Endothelial cell (in vitro differentiated cells): ENCODE measurements around the gene SEMA4G. TPM values are rescaled to one million over a fixed set of nuclear protein-coding genes. Genes with fewer than 3 reads are reported as not detected.

Source experiments
- DNase-seq: peaks from one replicate; pipeline ENCODE4 v3.0.0; 2021; ENCODE audit warnings: low spot score
- H3K27ac Mint-ChIP-seq: one replicate; pipeline ENCODE4 v1.8.0; 2021; ENCODE audit warnings: mixed read lengths, inconsistent platforms; ENCODE audit not compliant: unreplicated experiment
- H3K27me3 Mint-ChIP-seq: one replicate; pipeline ENCODE4 v1.8.0; 2021; ENCODE audit warnings: mild to moderate bottlenecking, moderate library complexity, mixed read lengths, inconsistent platforms; ENCODE audit not compliant: unreplicated experiment
- H3K36me3 Mint-ChIP-seq: one replicate; pipeline ENCODE4 v1.8.0; 2021; ENCODE audit warnings: mild to moderate bottlenecking, low read depth, mixed read lengths, inconsistent platforms; ENCODE audit not compliant: unreplicated experiment
- H3K4me1 Mint-ChIP-seq: one replicate; pipeline ENCODE4 v1.8.0; 2021; ENCODE audit warnings: mild to moderate bottlenecking, mixed read lengths, inconsistent platforms; ENCODE audit not compliant: unreplicated experiment
- H3K4me3 Mint-ChIP-seq: one replicate; pipeline ENCODE4 v1.8.0; 2021; ENCODE audit warnings: mild to moderate bottlenecking, mixed read lengths, inconsistent platforms; ENCODE audit not compliant: unreplicated experiment
- H3K9me3 Mint-ChIP-seq: one replicate; pipeline ENCODE4 v1.8.0; 2021; ENCODE audit warnings: mixed read lengths, inconsistent platforms; ENCODE audit not compliant: unreplicated experiment
- CTCF ChIP-seq: fragments of 200-600 bp; sonication (generic); IDR thresholded peaks from one replicate; pipeline ENCODE4 v1.5.0; 2021; ENCODE audit warnings: antibody characterized with exemption; ENCODE audit not compliant: unreplicated experiment
- microRNA-seq: library from miRNA; unstranded; fragments of <30 nt; microRNA quantifications from one replicate; pipeline ENCODE4, GENCODE V29; 2020; ENCODE audit not compliant: unreplicated experiment
- total RNA-seq: library from RNA; stranded (reverse); fragmentation: NEBNext Ultra II Directional; extraction: Animal tissue kit (Norgen Biotek cat#: 25700); gene quantifications from one replicate; pipeline ENCODE4 v1.2.1, GENCODE V29; 2021; ENCODE audit not compliant: unreplicated experiment

The SEMA4G gene
- total RNA-seq, 1 donor from 2014 or later: 8.0 TPM

GRCh38 chr10:101015582-101015973 is 46.3 kb downstream of the SEMA4G start:
- H3K27ac Mint-ChIP-seq: no peak overlapping the region
- H3K4me3 Mint-ChIP-seq: no peak overlapping the region
- no peak for TF ChIP-seq CTCF
- H3K9me3 Mint-ChIP-seq: no peaks in the 10 kb centered on the region
- H3K27me3 Mint-ChIP-seq: peaks cover 22% of the 10 kb centered on the region
- no peak for DNase-seq
- peaks cover 18% of the 10 kb centered on the region for H3K4me1 Mint-ChIP-seq
- H3K36me3 Mint-ChIP-seq: no peaks in the 10 kb centered on the region

- no peak for TF ChIP-seq CTCF
- no peak for DNase-seq
- no peaks in the 10 kb centered on the region for H3K36me3 Mint-ChIP-seq
- no peak overlapping the region for H3K27ac Mint-ChIP-seq
- H3K27me3 Mint-ChIP-seq: peaks cover 23% of the 10 kb centered on the region
- no peak overlapping the region for H3K4me3 Mint-ChIP-seq
- H3K4me1 Mint-ChIP-seq: peaks cover 18% of the 10 kb centered on the region
- no peaks in the 10 kb centered on the region for H3K9me3 Mint-ChIP-seq
Measured at GRCh38 chr10:101016814-101017213, 47.5 kb downstream of the SEMA4G start.

- H3K4me1 Mint-ChIP-seq: peaks cover 14% of the 10 kb centered on the region
- H3K4me3 Mint-ChIP-seq: peak overlapping the region; percentile 25
- peak; percentile 25 for DNase-seq
- no peaks in the 10 kb centered on the region for H3K36me3 Mint-ChIP-seq
- TF ChIP-seq CTCF: no peak
- peaks cover 23% of the 10 kb centered on the region for H3K27me3 Mint-ChIP-seq
- H3K27ac Mint-ChIP-seq: no peak overlapping the region
- no peaks in the 10 kb centered on the region for H3K9me3 Mint-ChIP-seq
Measured at GRCh38 chr10:101018118-101018599, 48.9 kb downstream of the SEMA4G start.

GRCh38 chr10:101018600-101019439 is 49.5 kb downstream of the SEMA4G start:
- no peaks in the 10 kb centered on the region for H3K36me3 Mint-ChIP-seq
- peak; percentile 66 for TF ChIP-seq CTCF
- H3K27ac Mint-ChIP-seq: no peak overlapping the region
- H3K27me3 Mint-ChIP-seq: peaks cover 23% of the 10 kb centered on the region
- peaks cover 10% of the 10 kb centered on the region for H3K4me1 Mint-ChIP-seq
- peak; percentile 98 for DNase-seq
- H3K9me3 Mint-ChIP-seq: no peaks in the 10 kb centered on the region
- H3K4me3 Mint-ChIP-seq: peak overlapping the region; percentile 25

Small RNAs within 50 kb of the gene (microRNA-seq; reads per million reads assigned to microRNA genes)
- not detected for gene MIR608

Other genes starting within 250 kb of the SEMA4G start
- gene PAX2, start 223.9 kb upstream of the SEMA4G start, total RNA-seq: 17.4 TPM
- gene SLF2, start 56.5 kb upstream of the SEMA4G start, total RNA-seq: 31.2 TPM
- gene MRPL43, start 18.0 kb downstream of the SEMA4G start, total RNA-seq: 51.8 TPM
- 10.5 TPM for gene TWNK, start 18.0 kb downstream of the SEMA4G start, total RNA-seq
- gene LZTS2, start 30.3 kb downstream of the SEMA4G start, total RNA-seq: 52.2 TPM
- 0.54 TPM for gene PDZD7, start 61.6 kb downstream of the SEMA4G start, total RNA-seq
- gene SFXN3, start 61.7 kb downstream of the SEMA4G start, total RNA-seq: 27.1 TPM
- gene KAZALD1, start 92.5 kb downstream of the SEMA4G start, total RNA-seq: 10.6 TPM
- gene TLX1, start 161.8 kb downstream of the SEMA4G start, total RNA-seq: 31.0 TPM